HG03280 (cell line): ENCODE results near the gene KAZN.

Source experiments
- ATAC-seq: cut with Tn5 transposase; IDR thresholded peaks from one replicate; pipeline ENCODE4 v1.9.1; 2021; ENCODE audit warnings: mild to moderate bottlenecking, moderate library complexity; ENCODE audit not compliant: unreplicated experiment

The KAZN gene

GRCh38 chr1:14897997-14898645 lies 299.6 kb downstream of the KAZN start:
- ATAC-seq = no peak

- no peak for ATAC-seq
These were observed 301.2 kb downstream of the KAZN start for GRCh38 chr1:14899686-14900085.

DNA sequence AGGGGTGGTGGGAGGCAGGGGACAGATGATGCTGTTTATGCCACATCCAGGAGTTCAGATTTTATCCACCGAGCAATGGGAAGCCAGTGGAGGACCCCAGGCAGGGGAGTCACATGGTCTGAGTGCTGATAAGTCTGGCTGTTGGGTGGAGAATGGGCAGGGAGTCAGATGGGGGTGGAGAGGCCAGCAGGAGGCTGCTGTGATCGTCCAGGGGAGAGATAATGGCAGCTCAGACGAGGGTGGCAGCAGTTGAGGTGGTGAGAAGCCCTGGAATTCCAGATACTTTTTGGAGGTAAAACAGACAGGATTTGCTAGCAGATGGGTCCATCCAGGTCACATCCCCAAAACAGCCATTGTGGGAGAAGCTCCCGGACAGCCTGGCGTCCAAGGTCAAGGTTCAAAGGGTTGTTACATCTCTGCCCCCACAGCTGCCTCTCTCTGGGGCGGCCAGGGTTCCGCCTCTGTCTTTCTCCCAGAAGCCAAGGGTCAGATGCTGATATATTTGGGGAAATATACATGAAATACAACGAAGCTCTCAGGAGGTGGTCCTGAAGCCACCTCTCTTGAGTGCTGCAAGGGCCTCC lies 303.0 kb downstream of the KAZN start:
- no peak for ATAC-seq

GRCh38 chr1:14903922-14904321 lies 305.4 kb downstream of the KAZN start:
- no peak for ATAC-seq

DNA sequence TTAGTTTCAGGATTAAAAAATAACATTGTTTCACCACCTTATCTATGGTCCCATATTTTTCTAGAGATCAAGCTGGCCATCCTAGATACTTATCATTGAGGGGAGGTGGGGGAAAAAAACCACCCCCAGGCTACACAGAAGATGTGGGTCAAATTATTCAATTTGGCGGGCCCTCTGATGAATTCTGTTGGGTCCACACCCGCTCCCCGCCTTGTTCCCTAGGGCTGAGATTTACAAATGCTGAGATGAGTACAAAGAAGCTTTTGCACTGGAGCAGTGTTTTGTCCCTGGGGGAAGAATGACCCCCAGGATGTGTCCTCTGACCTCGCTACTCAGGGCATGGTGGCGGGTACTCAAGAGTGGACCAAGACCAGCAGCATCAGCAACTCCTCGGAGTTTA lies 308.2 kb downstream of the KAZN start:
- ATAC-seq = no peak

GRCh38 chr1:14907416-14907815 lies 308.9 kb downstream of the KAZN start:
- no peak for ATAC-seq

- ATAC-seq = no peak
These were observed 310.8 kb downstream of the KAZN start for GRCh38 chr1:14909273-14909672.

- ATAC-seq = no peak
These were observed 311.5 kb downstream of the KAZN start for GRCh38 chr1:14909920-14910460.

DNA sequence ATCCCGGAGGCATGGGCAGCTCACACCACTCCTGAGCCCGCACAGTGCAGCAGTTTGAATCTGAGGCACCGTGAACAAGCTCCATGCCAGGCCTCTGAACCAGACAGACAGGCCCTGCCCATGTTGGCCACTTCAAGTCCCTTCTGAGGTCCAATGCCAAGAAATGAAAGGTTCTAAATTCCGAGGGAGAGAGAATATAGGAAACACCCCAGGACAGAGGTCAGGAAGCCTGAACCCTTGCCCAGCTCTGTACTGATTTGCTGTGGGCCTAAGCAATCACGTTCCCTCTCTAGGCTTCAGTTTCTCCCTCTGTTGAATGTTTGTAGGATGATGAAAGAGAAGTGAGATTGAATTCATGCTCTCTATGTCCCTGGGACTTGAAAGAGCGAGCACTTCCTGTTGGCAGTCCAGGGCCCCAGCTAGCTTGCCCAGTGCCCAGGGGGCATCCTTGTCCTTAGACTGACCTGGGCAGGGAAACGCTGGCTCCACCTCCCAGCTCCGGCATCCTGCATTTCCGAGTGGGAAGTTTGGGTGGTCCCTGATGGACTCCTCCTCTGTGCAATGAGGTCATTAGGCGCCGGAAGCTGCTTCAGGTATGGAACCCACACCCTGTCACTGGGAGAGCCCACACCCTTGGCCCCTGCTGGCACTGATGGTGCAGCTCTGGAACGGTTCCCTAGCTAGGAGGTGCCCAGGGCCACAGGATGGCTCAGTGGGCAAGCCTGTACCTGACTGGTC lies 312.7 kb downstream of the KAZN start:
- ATAC-seq = no peak

- ATAC-seq = no peak
These were observed 314.5 kb downstream of the KAZN start for GRCh38 chr1:14912839-14913481.

GRCh38 chr1:14913482-14914177 lies 315.1 kb downstream of the KAZN start:
- no peak for ATAC-seq

DNA sequence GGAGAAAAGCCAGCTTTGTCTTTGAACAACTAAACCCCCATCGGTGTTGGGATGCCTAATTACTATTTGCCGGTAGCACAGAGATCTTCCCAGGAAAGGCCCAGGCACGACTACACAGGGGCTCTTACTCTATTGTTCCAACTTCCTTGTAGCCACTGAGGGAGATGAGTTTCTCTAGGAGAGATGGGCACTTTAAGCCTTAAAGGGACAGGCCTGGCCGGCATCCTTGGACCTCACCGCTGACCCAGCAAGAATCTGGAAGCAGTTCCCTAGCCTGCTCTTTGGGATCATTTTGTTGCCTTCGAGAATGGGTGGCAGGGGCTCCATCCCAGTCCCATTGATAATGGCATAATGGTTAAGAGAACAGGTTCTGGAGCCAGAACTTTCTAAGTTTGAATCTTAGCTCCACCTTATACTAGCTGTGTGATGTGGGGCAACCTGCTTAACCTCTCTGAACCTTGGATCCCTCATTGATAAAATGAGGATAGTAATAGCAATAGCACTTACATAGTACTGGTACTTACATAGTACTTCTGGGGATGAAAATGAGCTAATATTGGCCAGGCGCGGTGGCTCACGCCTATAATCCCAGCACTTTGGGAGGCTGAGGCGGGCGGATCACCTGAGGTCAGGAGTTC lies 316.0 kb downstream of the KAZN start:
- ATAC-seq = no peak

- ATAC-seq = no peak
These were observed 317.0 kb downstream of the KAZN start for GRCh38 chr1:14915356-14916054.

GRCh38 chr1:14919289-14919688 lies 320.8 kb downstream of the KAZN start:
- no peak for ATAC-seq

GRCh38 chr1:14919751-14920150 lies 321.3 kb downstream of the KAZN start:
- no peak for ATAC-seq

GRCh38 chr1:14921057-14921456 lies 322.6 kb downstream of the KAZN start:
- no peak for ATAC-seq

GRCh38 chr1:14922942-14923726 lies 324.6 kb downstream of the KAZN start:
- no peak for ATAC-seq

DNA sequence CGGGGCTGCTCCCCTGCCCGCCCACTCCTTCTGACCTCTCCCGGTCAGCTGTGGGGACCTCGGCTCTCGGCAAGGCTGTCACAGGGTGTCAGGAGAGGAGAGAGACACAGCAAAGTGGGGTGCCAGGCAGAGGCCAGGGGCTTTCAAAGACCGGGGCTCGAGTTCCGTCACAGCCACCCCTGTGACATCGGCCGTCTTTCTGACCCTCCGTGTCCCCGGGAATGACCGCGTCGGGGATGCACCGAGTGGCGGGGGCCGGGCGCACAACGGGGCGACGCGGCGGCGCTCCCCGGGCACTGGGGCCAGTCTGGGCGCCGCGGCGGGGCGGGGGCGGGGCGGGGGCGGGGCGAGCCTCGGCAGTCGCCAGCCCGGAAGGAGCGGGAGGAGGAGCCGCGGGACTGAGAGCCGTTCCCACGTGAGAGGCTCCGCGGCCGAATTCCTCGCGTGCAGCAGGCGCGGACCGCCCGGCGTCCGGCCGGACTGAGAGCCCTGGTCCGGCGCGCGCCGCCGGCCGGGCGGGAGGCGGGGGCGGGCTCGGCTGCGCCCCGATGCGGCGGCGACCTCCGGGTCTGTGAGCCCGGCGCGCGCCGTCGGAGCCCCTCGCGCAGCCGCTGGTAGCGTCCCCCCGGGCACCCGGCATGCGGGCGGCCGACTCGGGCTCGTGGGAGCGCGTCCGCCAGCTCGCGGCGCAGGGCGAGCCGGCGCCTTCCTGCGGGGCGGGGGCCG lies 325.4 kb downstream of the KAZN start:
- no peak for ATAC-seq
